HG03439 (cell line): ENCODE results near the gene COPE.

Experiments used
- ATAC-seq: cut with Tn5 transposase; IDR thresholded peaks from one replicate; pipeline ENCODE4 v1.9.1; 2021; ENCODE audit warnings: mild to moderate bottlenecking, moderate library complexity; ENCODE audit not compliant: unreplicated experiment

The COPE gene

DNA sequence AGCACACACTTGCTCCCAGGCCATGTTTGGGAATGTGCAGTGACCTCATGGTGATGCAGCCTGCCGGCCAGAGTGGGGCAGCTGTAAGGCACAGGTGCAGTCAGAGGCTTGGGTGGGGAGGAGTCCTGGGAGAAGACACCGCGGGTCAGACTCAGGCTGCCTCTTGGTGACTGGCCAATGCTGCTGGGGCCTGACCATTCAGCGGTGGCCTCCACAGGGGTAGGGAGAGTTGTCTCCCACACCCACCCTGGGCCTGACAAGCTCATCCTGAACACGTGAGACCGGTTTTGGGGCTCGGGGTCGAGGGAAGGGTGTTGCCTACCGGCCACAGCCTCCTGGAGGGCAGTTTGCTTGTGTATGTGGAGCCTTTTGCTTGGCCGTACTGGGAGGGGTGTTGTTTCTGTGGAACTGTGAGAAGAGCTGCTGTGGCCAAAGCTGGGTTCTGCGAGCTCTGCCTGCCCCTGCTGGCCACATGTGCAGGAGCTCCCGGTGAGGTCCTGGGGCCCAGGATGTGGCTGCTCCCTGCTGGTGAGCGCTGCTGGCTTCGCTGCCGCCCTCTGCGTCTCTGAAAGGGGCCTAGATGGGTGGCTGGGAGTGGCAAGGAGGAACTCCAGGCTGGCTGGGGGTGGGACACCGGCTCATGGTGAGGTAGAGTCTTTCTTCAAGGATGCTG, 65.3 kb downstream of the COPE start:
- no peak for ATAC-seq

DNA sequence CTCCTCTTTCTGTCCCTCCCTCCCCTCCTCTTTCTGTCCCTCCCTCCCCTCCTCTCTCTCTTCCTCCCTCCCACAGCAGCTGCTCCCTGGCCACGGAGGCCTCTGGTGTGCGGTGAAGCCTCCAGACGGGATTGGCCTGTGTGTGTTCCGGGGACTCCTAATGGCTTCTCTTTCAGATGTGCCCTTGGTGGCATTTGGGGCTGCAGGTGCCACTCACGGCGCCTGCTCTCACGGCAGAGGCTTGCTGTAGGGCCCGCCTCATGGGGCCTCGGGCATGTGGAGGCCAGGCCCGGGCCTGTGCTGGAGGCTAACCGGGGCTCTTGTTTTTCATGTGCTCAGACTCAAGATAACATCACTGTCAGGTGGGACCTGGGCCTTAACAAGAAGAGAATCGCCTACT, 66.5 kb downstream of the COPE start:
- ATAC-seq = no peak

DNA sequence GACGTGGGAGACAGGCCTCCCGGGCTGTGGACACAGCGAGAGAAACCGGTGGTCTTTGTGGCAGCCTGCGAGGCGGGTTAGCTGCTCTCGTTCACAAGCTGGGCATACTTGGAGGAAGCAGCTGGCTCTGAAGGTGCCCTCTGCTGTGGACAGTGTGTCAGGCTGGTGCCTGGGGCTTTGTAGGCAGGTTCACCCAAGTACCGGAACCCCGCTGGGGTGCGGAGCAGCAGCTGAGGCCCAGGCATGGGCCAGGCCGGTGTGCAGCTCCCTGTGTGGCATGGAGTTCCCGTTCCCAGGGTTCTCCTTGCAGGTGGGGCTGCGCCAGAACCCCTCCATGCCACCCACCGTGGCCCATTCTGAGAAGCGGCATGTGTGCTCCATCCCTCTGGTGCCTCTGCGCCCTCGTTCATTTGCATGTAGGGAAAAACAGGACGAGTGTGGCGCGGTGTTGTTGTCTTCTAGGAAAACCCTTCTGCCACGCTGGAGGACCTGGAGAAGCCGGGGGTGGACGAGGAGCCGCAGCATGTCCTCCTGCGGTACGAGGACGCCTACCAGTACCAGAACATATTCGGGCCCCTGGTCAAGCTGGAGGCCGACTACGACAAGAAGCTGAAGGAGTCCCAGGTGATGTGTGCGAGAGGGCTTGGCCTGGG, 67.4 kb downstream of the COPE start:
- no peak for ATAC-seq

DNA sequence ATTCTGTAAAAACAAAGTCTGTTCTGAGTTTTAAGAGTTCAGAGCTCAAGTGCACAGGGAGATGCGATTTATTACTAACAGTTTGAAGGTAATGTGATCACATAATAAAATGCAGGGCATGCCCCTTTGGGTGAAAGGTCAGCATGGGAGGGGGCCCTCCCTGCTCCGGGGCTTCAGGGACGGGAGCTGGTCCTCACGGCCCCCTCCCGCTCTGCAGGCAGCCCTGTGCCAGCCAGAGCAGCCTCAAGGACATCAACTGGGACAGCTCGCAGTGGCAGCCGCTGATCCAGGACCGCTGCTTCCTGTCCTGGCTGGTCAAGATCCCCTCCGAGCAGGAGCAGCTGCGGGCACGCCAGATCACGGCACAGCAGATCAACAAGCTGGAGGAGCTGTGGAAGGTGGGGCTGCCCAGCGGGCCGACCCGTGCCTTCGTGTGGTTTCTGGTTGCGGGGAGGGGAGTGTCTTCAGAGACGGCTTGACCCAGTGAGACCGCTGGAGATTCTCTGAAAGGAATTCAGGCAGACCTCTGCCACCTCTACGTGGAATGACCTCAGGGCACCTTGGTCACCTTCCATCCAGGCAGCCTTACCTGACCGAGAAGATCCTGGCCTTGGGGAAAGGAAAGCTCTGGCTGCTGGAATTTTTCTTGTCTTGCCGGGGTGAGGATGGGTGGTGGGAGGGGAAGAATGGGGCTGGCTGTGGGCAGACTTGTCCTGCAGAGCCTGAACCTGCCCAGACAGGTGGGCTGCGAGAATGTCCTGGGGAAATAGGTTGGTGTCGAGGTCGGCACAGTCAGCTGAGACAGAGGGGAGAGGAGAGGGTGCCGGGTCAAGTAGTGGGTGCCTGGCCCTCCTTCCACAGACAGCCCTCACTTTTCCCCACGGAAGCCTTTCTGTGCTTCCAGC, 68.5 kb downstream of the COPE start:
- no peak for ATAC-seq

DNA sequence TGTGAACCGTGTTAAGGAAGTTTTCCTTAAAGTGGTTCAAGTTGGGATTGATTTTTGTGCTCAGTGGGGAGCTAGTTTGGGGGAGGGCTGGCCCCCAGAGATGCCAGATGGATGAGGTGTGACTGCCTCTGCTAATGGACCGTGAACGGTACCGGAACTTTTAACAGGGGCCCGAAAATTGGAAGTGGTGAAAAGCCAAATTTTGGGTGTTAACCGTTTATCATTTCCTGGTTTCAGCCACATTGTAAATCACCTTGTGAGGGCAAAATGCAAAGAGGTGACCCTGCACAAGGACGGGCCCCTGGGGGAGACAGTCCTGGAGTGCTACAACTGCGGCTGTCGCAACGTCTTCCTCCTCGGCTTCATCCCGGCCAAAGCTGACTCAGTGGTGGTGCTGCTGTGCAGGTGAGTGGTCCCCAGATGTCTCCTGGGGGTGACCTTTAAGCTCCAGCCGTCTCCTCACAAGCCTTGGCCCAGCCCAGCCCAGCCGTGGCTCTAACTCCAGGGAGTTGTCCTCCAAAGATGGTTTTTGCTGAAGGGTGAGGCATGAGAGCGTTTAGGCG, 69.3 kb downstream of the COPE start:
- ATAC-seq = no peak
